Activated CD4-positive, alpha-beta T cell treated with anti-CD3 and anti-CD28 coated beads, Interleukin-2, amount 50 U/mL, for 4 hours (primary cell): ENCODE data around the gene PSMC5.
"Not testable (repeated sequence)": the region's sequence is repeated elsewhere in the genome, so short reads cannot be mapped to it uniquely, and the experiment has no call there.

Source experiments
- DNase-seq, 2 experiments: peaks; one replicate each; pipeline ENCODE4 v3.0.0-alpha.2; 2020

The PSMC5 gene

GRCh38 chr17:63827002-63827800 is at the start of gene PSMC5, which contains the start of gene FTSJ3:
TSS of gene PSMC5 (plus strand) at chr17:63827431. CDS start at chr17:63827491, 60 bp downstream.
TSS of gene FTSJ3 (minus strand) at chr17:63827663. CDS start at chr17:63826902, 761 bp downstream.
- DNase-seq, result peak; percentile 95 to 96

- no peak for DNase-seq
Observed at GRCh38 chr17:63780507-63780906, 46.7 kb upstream of the PSMC5 start.

GRCh38 chr17:63780928-63781327 is 46.3 kb upstream of the PSMC5 start:
- DNase-seq, result no peak

- no peak for DNase-seq
Observed at GRCh38 chr17:63783522-63783921, 43.7 kb upstream of the PSMC5 start.

- DNase-seq, result no peak
Observed at GRCh38 chr17:63785556-63785955, 41.7 kb upstream of the PSMC5 start.

GRCh38 chr17:63786117-63786516 is 41.1 kb upstream of the PSMC5 start:
- no peak for DNase-seq

- no peak for DNase-seq
Observed at GRCh38 chr17:63786971-63787711, 40.1 kb upstream of the PSMC5 start.

- DNase-seq, result no peak
Observed at GRCh38 chr17:63790057-63790456, 37.2 kb upstream of the PSMC5 start.

- no peak for DNase-seq
Observed at GRCh38 chr17:63792055-63792729, 35.0 kb upstream of the PSMC5 start.

GRCh38 chr17:63796375-63796774 is 30.9 kb upstream of the PSMC5 start:
- not testable (repeated sequence) for DNase-seq

GRCh38 chr17:63798572-63799106 is 28.6 kb upstream of the PSMC5 start:
- DNase-seq, result no peak

- DNase-seq, result no peak
Observed at GRCh38 chr17:63800783-63801182, 26.4 kb upstream of the PSMC5 start.

- no peak for DNase-seq
Observed at GRCh38 chr17:63804328-63804727, 22.9 kb upstream of the PSMC5 start.

- no peak for DNase-seq
Observed at GRCh38 chr17:63805591-63805990, 21.6 kb upstream of the PSMC5 start.

GRCh38 chr17:63809970-63810369 is 17.3 kb upstream of the PSMC5 start:
- DNase-seq, result no peak

GRCh38 chr17:63816123-63816522 is 11.1 kb upstream of the PSMC5 start:
- DNase-seq, result no peak

GRCh38 chr17:63816669-63817068 is 10.6 kb upstream of the PSMC5 start:
- DNase-seq, result no peak

- no peak for DNase-seq
Observed at GRCh38 chr17:63817736-63818385, 9.4 kb upstream of the PSMC5 start.

- no peak for DNase-seq
Observed at GRCh38 chr17:63819131-63819530, 8.1 kb upstream of the PSMC5 start.

GRCh38 chr17:63819585-63820537 is 7.4 kb upstream of the PSMC5 start:
- DNase-seq, result no peak

GRCh38 chr17:63820963-63821561 is 6.2 kb upstream of the PSMC5 start:
- no peak for DNase-seq
